GM18505 (cell line): ENCODE measurements around the gene CLRN3.

Source experiments
- ATAC-seq: cut with Tn5 transposase; IDR thresholded peaks from one replicate; pipeline ENCODE4 v1.9.1; 2021; ENCODE audit not compliant: unreplicated experiment
- POLR2A ChIP-seq: IDR thresholded peaks from 4 replicates; pipeline ENCODE4 v1.6.1; 2011; ENCODE audit warnings: borderline replicate concordance; ENCODE audit not compliant: insufficient read depth, insufficient read length; ENCODE audit errors: extremely low read depth

Gene CLRN3

DNA sequence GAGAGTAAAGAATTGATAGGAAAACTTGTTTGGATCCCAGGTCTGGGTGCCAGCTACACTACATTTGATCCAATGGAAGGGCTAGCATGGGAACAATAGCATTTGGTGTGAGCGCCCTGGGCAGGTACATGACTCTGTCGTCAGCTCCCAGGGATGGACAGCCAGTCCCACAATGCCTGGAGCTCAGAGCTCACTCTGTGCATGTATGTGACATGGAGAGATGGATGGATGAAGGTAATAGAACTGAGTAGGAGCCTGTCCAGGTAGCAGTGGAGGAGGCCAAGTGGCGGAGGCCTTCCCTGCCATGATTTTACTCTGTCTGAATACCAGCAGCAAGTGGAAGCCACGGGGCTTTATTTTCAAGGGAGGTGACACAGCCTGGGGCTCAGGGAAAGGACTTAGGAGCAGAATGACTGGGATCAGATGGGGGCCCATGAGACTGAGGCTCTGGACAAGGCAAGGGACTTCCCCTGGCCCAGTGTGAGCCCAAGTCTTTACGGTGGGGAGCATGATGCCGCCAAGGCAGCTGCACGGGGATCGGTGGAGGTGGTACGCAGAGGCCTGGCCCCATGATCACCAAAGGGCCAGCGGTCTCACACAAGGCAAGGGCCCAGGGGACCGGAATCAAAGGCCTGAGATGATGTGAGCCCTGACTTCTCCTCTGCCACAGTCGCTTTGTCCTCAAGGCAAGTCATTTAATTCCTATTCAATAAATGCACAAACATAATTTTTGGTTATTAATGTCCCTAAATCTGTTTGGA is 20.0 kb upstream of the CLRN3 start:
- TF ChIP-seq POLR2A, result no peak
- no peak for ATAC-seq

DNA sequence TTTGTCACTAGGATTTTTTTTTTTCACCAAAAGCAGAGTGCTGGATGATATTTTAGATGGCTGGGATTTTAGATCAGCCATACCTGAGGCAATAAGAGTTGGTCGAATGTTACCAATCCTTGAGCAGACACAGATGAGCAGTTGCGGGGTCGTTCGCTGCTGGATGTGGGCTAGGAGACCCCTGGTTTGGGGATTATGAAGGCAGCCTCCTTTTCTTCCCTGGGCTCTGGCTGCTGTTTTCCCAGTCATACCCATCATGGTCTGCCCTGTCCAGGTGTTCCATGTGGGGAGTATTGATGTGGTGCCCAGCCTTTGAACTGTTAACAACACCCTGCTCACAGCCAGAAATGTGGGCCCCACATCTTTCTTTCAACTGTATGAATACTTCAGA is 19.1 kb upstream of the CLRN3 start:
- ATAC-seq, result no peak
- no peak for TF ChIP-seq POLR2A

DNA sequence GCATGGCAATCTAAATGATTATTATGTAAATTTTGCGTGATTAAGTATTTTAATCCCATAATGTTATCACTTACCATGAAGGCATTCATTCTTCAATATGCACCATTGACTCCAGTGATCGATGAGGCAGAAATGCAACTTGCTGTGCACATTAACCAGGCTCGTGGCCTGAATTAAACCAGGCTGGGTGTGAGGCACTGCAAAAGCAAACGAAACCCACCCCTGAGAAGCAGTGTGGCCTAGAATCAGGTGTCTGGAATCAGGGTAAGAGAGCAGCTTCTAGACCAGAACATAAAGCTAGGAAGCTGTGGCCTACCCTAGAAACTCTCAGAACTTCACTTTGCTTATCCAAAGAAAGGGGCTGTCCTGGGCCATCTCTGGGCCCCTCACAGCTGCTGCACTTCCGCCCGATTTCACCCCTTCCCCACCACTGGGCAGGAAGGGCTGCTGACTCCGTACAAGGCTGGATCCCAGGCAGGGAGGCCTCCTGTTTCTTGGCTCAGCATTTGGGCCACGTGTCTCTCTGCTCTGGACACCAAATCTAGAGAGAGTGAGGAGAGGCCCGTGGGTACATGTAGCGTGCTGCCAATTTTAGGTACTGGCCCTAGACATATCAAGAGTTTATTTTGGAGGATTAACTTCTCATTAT is 18.6 kb upstream of the CLRN3 start:
- no peak for ATAC-seq
- TF ChIP-seq POLR2A, result no peak

DNA sequence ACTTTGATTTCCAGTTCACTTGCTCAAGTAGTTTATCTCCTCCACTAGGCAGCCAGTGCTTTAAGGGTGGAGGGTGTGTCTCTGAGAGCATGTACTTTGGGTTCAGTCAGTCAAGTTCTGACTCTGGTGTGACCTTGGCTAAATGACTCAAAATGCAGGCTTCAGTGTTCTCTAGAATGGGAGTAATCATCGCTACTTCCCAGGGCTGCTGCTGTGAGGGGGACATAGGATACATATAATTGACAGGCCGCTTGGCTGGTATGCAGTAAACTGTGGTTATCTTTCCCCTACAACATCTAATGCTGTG is 17.7 kb upstream of the CLRN3 start:
- no peak for TF ChIP-seq POLR2A
- ATAC-seq, result no peak

DNA sequence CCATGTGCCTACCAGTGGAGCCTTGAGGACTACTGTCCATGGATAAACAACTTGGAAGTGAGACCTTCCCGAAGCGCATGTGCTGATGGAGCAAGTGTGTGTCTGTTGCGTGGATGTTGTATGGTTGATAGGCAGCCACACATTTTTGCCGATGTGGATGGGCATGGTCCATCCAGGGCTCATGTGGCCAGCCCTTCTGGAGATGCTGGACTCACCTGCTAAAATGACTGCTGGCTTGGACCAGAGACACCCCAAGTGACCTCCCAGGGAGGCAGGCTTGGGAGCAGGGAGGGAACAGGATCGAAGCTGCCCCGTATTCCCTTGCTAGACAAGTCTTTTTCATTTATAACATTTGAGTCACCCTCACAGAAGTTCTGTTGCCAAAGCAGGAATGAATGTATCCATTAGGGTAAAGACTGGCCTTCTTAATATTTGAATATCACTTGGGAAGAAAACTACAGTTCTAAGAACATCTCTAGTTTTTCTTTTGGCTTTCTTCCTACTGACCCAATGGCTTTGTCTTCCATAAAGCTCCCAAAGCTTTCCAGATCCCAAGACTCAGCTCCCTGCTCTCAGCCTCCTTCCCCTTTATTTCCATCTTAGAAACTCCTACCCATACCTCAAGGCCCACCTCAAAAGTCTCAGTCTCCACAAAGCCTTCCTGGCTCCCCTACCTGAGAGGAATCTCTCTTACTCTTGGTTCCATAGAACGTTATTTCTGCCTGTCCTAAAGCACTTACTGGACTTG is 17.1 kb upstream of the CLRN3 start:
- TF ChIP-seq POLR2A, result no peak
- no peak for ATAC-seq

DNA sequence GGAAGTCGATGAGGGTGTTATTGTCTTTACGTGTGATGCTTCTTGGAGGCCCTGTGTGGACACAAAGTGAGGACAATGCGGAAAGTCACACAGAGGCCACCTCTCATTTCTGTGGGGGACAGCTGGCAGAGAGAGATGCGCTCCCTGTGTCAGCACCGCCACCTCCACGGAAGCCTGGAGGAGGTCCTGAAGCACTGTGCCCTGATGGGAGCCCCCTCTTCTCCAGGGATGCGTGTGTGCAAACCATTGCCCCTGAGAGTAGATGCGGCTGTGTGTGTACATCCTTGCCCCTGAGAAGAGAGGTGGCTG is 16.2 kb upstream of the CLRN3 start:
- TF ChIP-seq POLR2A, result no peak
- ATAC-seq, result no peak

DNA sequence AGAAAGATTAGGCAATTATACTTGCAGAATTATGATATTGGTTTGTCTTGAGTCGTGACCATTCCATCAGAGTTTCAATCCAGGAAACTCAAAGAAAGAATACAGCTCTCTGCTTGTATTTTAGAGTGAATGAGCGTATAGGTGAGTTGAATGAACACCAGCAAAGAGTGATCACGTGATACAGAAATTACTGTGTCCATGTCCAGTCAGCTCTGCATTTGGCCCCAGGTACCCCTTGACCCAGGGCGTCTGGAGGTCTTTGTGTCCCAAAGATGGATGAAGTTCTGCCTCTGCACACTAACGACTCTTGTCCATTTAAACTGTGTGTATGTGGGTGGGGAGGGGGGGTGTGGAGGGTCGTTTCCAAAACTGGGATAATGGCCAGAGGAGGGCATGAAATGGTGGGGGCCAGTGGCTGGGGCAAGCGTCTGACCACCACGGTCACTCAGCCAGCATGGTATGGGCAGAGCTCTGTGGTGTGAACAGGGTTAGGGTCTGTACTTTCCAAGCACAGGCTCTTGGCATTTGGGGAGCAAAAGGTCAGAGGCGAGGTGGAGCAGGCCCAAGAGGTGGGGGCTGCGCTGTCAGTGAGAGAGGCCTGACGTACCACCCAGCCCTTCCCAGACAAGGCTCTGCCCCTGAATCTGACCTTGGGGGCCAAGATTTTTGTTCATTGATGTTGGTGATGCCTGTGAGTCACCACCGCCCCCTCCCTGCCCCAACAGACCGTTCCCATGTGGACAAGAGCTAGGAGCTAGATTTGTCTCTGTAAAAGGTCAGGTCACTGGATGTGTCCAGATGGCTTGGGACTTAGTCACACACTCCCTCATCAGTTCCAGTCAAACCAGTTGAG is 15.6 kb upstream of the CLRN3 start:
- ATAC-seq, result no peak
- TF ChIP-seq POLR2A, result no peak

DNA sequence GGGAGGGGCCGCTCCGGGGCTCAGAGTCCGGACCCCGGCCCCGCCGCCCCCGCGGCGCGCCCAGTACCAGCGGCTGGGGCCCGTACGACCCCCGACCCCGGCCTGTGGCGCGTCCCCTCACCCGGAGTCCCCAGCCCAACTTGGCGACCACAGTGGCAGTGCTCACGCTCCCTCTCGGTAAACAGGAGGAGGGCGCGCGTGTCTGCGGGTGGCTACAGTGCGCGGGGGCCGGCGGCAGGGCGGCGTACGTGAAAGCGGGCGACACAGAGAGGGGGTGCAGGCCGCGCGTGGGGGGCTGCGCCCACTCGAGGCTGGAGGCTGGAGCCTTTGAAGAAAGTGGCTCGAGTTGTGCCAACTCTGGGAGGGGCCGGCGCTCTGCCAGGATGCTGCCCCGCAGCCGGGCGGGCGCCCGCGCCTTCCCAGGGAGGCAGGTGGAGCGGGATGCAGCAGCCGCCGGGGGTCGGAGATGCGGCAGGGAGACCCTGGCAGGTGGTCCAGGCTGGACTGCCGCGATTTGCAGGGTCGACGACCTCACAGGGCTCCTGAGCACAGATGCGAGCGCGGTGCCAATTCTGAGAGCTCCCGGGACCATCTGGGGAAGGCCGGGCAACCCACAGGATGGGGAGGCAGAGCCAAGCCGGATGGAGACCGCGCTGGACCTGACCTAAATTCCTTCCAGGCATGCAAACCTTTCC is 14.8 kb upstream of the CLRN3 start:
- TF ChIP-seq POLR2A, result no peak
- no peak for ATAC-seq

DNA sequence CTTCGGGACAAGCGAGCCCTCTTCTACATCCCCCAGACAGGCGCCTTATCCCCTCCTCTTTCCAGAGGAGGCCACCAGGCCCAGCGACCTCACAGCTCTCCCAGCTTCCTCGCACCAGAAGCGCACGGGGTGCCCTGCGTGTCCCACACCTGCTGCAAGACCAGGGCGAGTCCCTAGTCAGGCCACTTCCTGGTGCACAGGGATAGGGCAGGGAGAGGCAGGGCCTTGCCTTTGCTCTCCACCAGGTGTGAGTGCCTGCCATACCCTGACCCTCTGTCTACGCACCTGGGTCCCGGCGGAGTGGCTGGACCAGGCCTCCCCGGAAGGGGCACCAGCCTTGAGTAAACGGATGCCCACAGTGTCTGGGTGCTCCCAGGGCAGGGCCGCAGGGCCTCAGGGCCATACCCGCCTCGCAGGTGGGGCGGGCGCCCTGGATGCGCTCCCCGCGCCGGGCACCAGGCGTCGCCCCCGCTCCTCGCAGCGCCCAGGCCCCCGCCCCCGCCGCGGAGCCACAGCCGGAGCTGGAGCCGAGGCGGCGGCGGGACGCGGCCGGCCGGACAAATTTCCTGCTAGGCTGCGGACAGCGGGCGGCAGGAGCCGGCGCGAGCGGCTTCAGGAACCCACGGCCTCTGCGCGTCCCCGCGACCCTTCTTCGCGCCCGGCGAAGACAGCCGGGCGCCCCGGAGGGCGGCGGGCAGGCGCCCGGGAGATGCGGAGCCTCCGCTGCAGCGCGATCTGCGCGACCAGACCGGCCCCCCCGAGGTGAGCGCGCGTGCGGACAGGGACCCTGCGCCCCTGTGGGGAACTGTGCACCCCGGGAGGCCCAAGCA is 14.0 kb upstream of the CLRN3 start, which contains the start of gene PTPRE:
Gene PTPRE, plus strand, starts transcription at position 556 of the 830 bp plus-strand sequence. CDS start 133,779 bp downstream, outside the sequence.
- peak; percentile 93 for ATAC-seq
- TF ChIP-seq POLR2A, result no peak

DNA sequence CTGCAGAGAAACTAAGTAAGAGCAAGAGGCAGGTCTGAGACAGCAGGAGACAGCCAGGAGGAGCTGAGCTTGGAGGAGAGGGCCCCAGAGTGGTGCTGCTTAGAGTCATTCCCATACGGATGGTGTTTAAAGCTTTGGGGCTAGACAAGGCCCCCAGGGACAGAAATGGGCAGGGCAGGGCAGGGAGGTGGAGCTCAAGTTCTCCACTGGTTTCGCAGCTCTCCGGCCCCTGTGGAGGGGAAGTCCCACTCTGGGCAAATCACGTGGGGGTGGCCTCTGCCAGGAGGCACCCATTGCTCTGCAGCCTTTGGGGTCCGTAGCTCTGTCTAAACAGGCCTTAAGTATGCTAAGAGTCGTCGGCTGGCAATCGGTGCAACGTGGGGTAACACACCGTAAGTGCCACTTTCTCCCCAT is 13.1 kb upstream of the CLRN3 start:
- no peak for ATAC-seq
- TF ChIP-seq POLR2A, result no peak

DNA sequence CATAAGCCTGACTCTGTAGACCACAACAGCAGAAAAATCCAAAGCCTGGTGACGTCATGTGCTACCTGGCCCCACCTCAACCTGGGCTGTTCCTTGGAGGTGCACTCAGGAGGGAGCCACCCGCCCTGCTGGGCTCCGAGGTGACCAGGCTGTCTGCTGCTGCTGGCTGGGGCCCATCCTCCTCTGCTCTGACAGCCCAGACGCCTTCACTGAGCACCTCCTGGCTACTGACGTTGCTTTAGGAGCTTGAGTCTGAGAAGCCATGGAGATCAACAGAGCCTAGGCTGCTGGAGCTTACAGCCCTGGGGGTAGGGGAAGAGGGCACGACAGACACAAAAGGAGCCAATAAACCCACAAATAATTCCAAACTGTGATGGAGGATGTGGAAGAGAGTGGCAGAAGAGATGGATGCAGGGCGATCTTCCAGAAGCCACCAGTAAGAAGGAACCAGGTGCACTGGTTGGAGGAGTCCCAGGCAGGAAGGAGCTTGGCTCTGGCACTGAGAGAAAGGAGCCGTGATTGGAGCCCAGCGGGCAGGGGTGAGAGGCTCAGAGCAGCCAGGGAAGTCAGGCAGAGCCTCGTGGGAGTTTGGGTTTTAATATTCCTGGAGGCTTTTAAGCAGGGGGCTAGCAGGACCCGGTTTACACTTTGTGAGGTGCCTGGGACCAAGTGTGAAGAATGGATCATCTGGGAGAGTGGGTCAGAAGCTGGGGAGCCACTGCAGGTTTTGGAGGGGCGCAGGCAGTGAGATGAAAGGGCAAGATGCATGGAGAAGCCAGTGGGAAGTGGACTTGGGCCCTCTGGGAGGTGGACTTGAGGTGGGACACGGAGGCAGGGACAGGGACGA is 12.5 kb upstream of the CLRN3 start:
- no peak for ATAC-seq
- no peak for TF ChIP-seq POLR2A
